ENCODE data around the gene NCF4. TPM values are rescaled to one million over a fixed set of nuclear protein-coding genes. Genes with fewer than 3 reads are reported as not detected.

The NCF4 gene
- total RNA-seq, 4 donors from 2014 or later: 4.4 to 175 (median 13.0) TPM

GRCh38 chr22:36816636-36817524, 43.9 kb upstream of the NCF4 start, which contains the start of gene PVALB:
PVALB (minus strand) TSS chr22:36817035; CDS start chr22:36817005, 30 bp downstream.
- Histone ChIP-seq H3K4me1 (peaks cover 0 to 14% (median 2%) of the 10 kb centered on the region in 4 donors), H3K27ac (no peak within 1 kb of the TSS), H3K9me3 (no peaks in the 10 kb centered on the region), H3K4me3 (peak within 1 kb of the TSS in 3 of 4 donors; percentile 12 to 35 (median 23)), H3K27me3 (peaks cover 0 to 31% of the 10 kb centered on the region in 2 donors), H3K36me3 (no peaks in the 10 kb centered on the region)
- no peak for DNase-seq
- TF ChIP-seq POLR2A (IDR thresholded peaks at IDR 0.05): no peak
- TF ChIP-seq, protein P1, sequence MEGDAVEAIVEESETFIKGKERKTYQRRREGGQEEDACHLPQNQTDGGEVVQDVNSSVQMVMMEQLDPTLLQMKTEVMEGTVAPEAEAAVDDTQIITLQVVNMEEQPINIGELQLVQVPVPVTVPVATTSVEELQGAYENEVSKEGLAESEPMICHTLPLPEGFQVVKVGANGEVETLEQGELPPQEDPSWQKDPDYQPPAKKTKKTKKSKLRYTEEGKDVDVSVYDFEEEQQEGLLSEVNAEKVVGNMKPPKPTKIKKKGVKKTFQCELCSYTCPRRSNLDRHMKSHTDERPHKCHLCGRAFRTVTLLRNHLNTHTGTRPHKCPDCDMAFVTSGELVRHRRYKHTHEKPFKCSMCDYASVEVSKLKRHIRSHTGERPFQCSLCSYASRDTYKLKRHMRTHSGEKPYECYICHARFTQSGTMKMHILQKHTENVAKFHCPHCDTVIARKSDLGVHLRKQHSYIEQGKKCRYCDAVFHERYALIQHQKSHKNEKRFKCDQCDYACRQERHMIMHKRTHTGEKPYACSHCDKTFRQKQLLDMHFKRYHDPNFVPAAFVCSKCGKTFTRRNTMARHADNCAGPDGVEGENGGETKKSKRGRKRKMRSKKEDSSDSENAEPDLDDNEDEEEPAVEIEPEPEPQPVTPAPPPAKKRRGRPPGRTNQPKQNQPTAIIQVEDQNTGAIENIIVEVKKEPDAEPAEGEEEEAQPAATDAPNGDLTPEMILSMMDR (IDR thresholded peaks at IDR 0.05): no peak

- no peaks in the 10 kb centered on the region for H3K9me3 ChIP-seq
- peaks cover 0 to 31% of the 10 kb centered on the region in 2 donors for H3K27me3 ChIP-seq
- peaks cover 0 to 14% (median 2%) of the 10 kb centered on the region in 4 donors for H3K4me1 ChIP-seq
- no peaks in the 10 kb centered on the region for H3K36me3 ChIP-seq
- H3K27ac ChIP-seq: no peak overlapping the region
- DNase-seq: no peak
- TF ChIP-seq, protein P1 (IDR thresholded peaks at IDR 0.05): no peak
- no peak for TF ChIP-seq POLR2A (IDR thresholded peaks at IDR 0.05)
- no peak overlapping the region for H3K4me3 ChIP-seq
These were observed 43.3 kb upstream of the NCF4 start for GRCh38 chr22:36817525-36817848.

DNA sequence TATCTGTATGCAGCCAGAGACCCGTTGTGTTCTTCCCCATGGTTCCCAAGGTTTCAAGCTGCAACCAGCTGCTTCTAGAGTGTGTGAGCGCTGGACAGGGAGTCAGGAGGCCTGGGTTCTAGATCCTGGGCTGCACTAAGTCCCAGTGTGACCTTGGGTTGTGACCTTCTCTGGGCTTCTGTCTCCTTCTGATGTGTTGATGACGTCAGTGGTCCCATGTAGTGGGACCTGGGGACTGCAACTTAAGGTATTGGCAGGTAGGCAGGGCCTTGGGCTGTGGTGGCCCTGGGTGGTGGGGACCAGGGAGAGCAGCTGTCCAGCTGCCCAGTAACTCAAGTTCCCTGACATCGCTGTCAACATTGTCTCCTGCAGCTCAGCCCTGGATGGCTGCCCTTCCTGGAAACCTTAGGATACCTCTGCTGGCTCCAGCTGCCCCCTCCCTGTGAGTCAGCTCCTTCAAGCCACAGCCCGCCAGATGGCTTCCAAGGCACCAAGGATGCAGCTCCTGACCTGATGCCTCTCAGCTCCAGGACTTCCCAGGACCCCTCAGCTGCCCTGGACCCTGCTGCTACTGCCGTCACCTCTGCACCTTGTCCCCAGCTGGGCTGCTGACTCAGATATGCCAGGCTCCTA, 42.7 kb upstream of the NCF4 start:
- Histone ChIP-seq H3K27ac (no peak overlapping the region), H3K27me3 (peaks cover 0 to 31% of the 10 kb centered on the region in 2 donors), H3K4me3 (no peak overlapping the region), H3K9me3 (no peaks in the 10 kb centered on the region), H3K4me1 (peaks cover 0 to 14% (median 2%) of the 10 kb centered on the region in 4 donors), H3K36me3 (no peaks in the 10 kb centered on the region)
- TF ChIP-seq, protein P1 (IDR thresholded peaks at IDR 0.05): no peak
- no peak for DNase-seq

- H3K4me3 ChIP-seq: no peak overlapping the region
- H3K27me3 ChIP-seq: peaks cover 0 to 31% of the 10 kb centered on the region in 2 donors
- TF ChIP-seq, protein P1 (IDR thresholded peaks at IDR 0.05): no peak
- no peak for TF ChIP-seq POLR2A (IDR thresholded peaks at IDR 0.05)
- no peaks in the 10 kb centered on the region for H3K36me3 ChIP-seq
- DNase-seq: no peak
- no peaks in the 10 kb centered on the region for H3K9me3 ChIP-seq
- no peak overlapping the region for H3K27ac ChIP-seq
- peaks cover 0 to 14% (median 2%) of the 10 kb centered on the region in 4 donors for H3K4me1 ChIP-seq
These were observed 41.7 kb upstream of the NCF4 start for GRCh38 chr22:36819112-36819511.

DNA sequence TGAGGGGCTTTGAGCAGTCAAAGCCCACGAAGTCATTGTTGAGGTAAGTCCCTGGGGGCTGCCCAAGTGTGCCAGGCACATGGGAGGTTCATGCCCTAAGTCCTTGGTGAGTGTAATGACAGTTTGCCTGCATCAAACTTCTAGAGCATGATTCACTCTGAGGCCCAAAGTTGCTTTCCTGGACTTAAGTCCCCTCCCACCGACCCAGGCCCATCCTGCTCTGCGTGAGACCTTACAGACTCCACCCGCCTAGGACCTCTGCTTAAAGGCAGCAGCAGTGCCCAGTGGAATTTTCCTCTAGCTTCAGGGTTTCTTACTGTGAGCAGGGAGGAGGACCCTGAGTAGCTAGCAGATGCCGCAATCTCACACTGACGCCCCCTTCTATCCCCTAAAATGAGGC, 38.2 kb upstream of the NCF4 start:
- H3K9me3 ChIP-seq: no peaks in the 10 kb centered on the region
- H3K27ac ChIP-seq: no peak overlapping the region
- H3K27me3 ChIP-seq: peaks cover 0 to 14% of the 10 kb centered on the region in 2 donors
- H3K4me3 ChIP-seq: no peak overlapping the region
- no peak for DNase-seq
- H3K36me3 ChIP-seq: no peaks in the 10 kb centered on the region
- H3K4me1 ChIP-seq: no peaks in the 10 kb centered on the region
- no peak for TF ChIP-seq POLR2A (IDR thresholded peaks at IDR 0.05)
- TF ChIP-seq, protein P1 (IDR thresholded peaks at IDR 0.05): no peak
